Measurements from ENCODE around the gene BICDL2. TPM values are rescaled to one million over a fixed set of nuclear protein-coding genes. Genes with fewer than 3 reads are reported as not detected.
A peak's percentile ranks its signal among the peaks of the same experiment; 100 is the strongest.

Gene BICDL2
- total and polyA plus RNA-seq, 12 donors: 0.14 to 0.31 (median 0.22) TPM; not detected in 8

DNA sequence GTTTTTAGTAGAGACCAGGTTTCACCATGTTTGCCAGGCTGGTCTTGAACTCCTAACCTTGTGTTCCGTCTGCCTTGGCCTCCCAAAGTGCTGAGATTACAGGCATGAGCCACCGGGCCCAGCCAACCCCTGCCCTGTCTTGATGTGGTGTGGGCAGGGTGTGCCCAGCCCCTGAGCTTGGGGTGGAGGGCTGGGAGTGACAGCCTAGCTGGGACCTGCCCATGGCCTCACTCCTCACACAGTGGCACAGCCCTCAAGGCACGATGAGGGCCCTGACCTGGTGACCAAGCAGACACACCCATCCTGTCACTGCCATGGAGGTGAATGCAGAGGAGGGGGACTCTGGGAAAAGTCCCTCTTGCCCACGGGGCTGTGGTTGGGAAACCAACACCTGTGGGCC lies 31.7 kb upstream of the BICDL2 start:
- Histone ChIP-seq H3K9me3 (replicated peaks in 1 of 3) (no peaks in the 10 kb centered on the region), H3K4me1 (replicated peaks in 1 of 2) (peaks cover 0 to 12% of the 10 kb centered on the region in 2 donors), H3K4me3 (no peak overlapping the region), H3K27me3 (no peaks in the 10 kb centered on the region), H3K27ac (no peak overlapping the region), H3K36me3 (replicated peaks in 1 of 2) (no peaks in the 10 kb centered on the region)
- intact Hi-C loops (cut with DNase I): no loop called here
- 62 to 72% (median 63%) methylated on average over 2 to 4 of the region's 4 CpGs for WGBS, 4 donors
- no peak for DNase-seq
- TF ChIP-seq POLR2A (IDR thresholded peaks at IDR 0.05): no peak
- TF ChIP-seq, protein P1, sequence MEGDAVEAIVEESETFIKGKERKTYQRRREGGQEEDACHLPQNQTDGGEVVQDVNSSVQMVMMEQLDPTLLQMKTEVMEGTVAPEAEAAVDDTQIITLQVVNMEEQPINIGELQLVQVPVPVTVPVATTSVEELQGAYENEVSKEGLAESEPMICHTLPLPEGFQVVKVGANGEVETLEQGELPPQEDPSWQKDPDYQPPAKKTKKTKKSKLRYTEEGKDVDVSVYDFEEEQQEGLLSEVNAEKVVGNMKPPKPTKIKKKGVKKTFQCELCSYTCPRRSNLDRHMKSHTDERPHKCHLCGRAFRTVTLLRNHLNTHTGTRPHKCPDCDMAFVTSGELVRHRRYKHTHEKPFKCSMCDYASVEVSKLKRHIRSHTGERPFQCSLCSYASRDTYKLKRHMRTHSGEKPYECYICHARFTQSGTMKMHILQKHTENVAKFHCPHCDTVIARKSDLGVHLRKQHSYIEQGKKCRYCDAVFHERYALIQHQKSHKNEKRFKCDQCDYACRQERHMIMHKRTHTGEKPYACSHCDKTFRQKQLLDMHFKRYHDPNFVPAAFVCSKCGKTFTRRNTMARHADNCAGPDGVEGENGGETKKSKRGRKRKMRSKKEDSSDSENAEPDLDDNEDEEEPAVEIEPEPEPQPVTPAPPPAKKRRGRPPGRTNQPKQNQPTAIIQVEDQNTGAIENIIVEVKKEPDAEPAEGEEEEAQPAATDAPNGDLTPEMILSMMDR (IDR thresholded peaks at IDR 0.05): no peak

DNA sequence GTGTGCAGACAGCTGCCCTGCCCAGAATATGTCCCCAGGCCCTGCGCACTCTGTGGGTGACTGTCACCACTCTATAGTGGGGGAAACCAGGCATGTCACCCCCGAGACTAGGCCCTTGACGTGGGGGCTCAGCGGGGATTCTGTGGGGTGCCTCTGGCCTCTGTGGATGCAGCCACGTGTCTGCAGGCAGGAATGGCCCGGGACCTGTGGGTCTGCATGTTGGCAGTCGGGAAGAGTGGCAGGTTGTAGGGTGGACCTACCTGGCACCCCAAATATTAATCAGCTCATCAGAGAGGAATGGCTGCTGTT lies 29.6 kb upstream of the BICDL2 start:
- H3K9me3 ChIP-seq (replicated peaks in 1 of 3): no peaks in the 10 kb centered on the region
- no peaks in the 10 kb centered on the region for H3K36me3 ChIP-seq (replicated peaks in 1 of 2)
- WGBS, 4 donors: 89 to 100% (median 94%) methylated on average over 4 to 7 of the region's 7 CpGs
- intact Hi-C loops (cut with DNase I): no loop called here
- H3K4me3 ChIP-seq: peak overlapping the region in 1 of 4 donors; percentile 16
- DNase-seq: no peak
- H3K27me3 ChIP-seq: no peaks in the 10 kb centered on the region
- TF ChIP-seq, protein P1 (IDR thresholded peaks at IDR 0.05): no peak
- no peak for TF ChIP-seq POLR2A (IDR thresholded peaks at IDR 0.05)
- H3K27ac ChIP-seq: no peak overlapping the region
- peaks cover 0 to 12% of the 10 kb centered on the region in 2 donors for H3K4me1 ChIP-seq (replicated peaks in 1 of 2)

DNA sequence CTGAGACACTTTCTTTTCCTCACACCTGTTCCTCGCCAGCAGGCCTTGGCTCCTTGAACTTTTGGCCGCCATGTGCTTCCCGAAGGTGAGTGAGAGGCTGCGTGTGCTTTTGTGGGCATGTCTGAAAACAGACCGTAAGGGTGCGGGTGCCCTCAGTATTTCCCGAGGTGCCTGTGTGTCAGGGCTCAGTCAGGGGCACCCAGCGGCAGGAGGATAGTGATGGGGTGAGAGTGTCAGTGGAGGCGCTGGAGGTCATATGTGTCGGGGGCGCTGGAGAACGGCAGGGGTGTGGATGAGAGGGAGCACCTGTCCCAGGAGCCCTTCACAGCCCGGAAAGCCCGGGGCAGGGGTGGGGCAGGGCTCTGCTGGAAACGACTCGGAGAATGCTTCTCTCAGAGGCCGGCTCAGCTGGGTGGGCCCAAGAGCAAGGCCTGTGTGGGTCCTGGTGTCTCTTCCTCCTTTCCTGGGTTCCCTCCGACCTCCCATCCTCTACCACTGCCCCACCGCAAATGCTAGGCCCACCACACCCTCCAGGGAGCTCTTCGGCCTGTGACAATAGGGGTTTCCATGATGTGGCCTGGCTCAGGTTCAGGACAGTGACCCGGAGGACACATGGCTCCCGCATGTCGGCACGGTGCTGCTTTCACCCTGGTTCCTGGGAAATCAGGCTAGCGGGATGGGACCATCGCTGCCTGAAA lies 29.1 kb upstream of the BICDL2 start:
- peak overlapping the region in 1 of 5 donors; percentile 4 for H3K27ac ChIP-seq
- H3K36me3 ChIP-seq (replicated peaks in 1 of 2): no peaks in the 10 kb centered on the region
- peaks cover 0 to 12% of the 10 kb centered on the region in 2 donors for H3K4me1 ChIP-seq (replicated peaks in 1 of 2)
- intact Hi-C loops (cut with DNase I): no loop called here
- 77 to 82% (median 80%) methylated on average over 19 to 26 of the region's 26 CpGs for WGBS, 4 donors
- DNase-seq: no peak
- H3K4me3 ChIP-seq: peak overlapping the region in 1 of 4 donors; percentile 16
- TF ChIP-seq POLR2A (IDR thresholded peaks at IDR 0.05): no peak
- TF ChIP-seq, protein P1 (IDR thresholded peaks at IDR 0.05): no peak
- no peaks in the 10 kb centered on the region for H3K9me3 ChIP-seq (replicated peaks in 1 of 3)
- no peaks in the 10 kb centered on the region for H3K27me3 ChIP-seq

DNA sequence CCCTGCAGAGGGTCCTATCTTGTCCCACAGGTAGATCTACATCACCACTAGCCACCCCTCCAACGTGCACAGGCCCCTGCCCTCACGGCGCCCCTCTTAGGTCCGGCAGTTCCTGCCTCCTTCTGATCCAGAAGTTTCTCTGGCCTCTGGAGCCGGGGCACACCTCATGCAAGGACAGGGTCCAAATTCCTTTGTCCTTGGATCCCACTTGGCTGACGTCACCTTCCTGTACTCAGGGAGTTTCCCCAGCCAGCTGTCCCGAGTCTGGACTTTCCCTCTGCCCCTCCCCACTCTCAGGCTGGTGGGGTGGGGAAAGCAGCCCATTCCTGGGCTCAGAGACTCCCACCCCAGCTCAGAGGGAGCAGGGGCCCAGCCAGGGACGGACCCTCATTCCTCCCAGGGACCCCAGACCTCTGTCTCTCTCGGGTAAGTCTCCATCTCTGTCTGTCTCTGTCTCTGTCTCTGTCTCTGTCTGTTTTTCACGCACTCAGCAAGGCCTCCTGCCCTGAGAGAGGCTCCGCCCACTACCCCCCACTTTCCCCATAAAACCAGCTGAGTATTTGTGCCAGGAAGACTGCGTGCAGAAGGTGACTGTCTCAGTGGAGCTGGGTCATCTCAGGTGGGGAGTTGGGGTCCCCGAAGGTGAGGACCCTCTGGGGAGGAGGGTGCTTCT lies 28.5 kb upstream of the BICDL2 start, which contains the start of gene IL32:
TSS of gene IL32 (plus strand) at position 572 of the 673 bp plus-strand sequence. CDS start 172 bp downstream, outside the sequence.
- Histone ChIP-seq H3K9me3 (replicated peaks in 1 of 3) (no peaks in the 10 kb centered on the region), H3K27ac (peak within 1 kb of the TSS in 1 of 5 donors; percentile 4), H3K4me3 (peak within 1 kb of the TSS in 1 of 4 donors; percentile 16), H3K27me3 (no peaks in the 10 kb centered on the region), H3K4me1 (replicated peaks in 1 of 2) (peaks cover 0 to 12% of the 10 kb centered on the region in 2 donors), H3K36me3 (replicated peaks in 1 of 2) (no peaks in the 10 kb centered on the region)
- 43 to 50% (median 48%) methylated on average over 12 to 13 of the region's 13 CpGs for WGBS, 4 donors
- intact Hi-C loops (cut with DNase I): no loop called here
- DNase-seq: peak; percentile 60 to 85 (median 78)
- TF ChIP-seq, protein P1 (IDR thresholded peaks at IDR 0.05): no peak
- TF ChIP-seq POLR2A (IDR thresholded peaks at IDR 0.05): no peak
